K562 (cell line): ENCODE data around the gene ERC2. TPM values are rescaled to one million over a fixed set of nuclear protein-coding genes. Genes with fewer than 3 reads are reported as not detected.

Experiments used
- ATAC-seq: fragments of 200-7000 bp; cut with Tn5 transposase; 3 replicates; pipeline ENCODE4 v1.9.1; 2020; ENCODE audit warnings: moderate library complexity
- BruUV-seq: library from RNA; stranded (reverse); fragments of 400-500 nt; replicated peaks from 2 replicates; lab custom pipeline; 2021; lab: Mats Ljungman, UMichigan
- CTCF ChIA-PET: fragments of 300-600 bp; formaldehyde crosslinking; extraction: SDS; loops from one replicate; lab custom pipeline; 2021; ENCODE audit warnings: low intra/inter-chr PET ratio; lab: Yijun Ruan, JAX
- POLR2A ChIA-PET: fragments of 300-600, 350-650 bp; sonication (Branson Sonifier 250); formaldehyde crosslinking; extraction: SDS; loops from one replicate; lab custom pipeline; 2021; ENCODE audit warnings: antibody characterized with exemption, inconsistent platforms; lab: Yijun Ruan, JAX
- DNase-seq, 4 experiments: peaks; one replicate each; pipeline versions ENCODE4 v3.0.0 to v3.0.0-alpha.2; 2011 to 2018; ENCODE audit warnings: low spot score in 3 of 4, mixed read lengths in 3 of 4; ENCODE audit errors: extremely low read depth in 1 of 4
- FAIRE-seq: peaks from 2 replicates; lab custom pipeline; 2011; peaks lifted over from hg19 to GRCh38; lab: Jason Lieb, UNC
- H2AFZ ChIP-seq: 2 replicates; pipeline ENCODE4 v1.6.0; 2011; ENCODE audit warnings: low read depth, low read length, control low read depth, inconsistent platforms
- H3K27ac ChIP-seq: fragments of 200-600 bp; 3 replicates; pipeline ENCODE4 v1.8.0; 2011; ENCODE audit warnings: low read depth, mild to moderate bottlenecking, control low read depth, inconsistent platforms, low read length, moderate library complexity, mixed read lengths; ENCODE audit errors: extremely low read depth
- H3K27me3 ChIP-seq, 2 experiments: fragments of 300-600 bp in 1 of 2; 2 replicates in 1 of 2; 3 replicates in 1 of 2; pipeline versions ENCODE4 v1.6.0 to v1.8.0; 2011; ENCODE audit warnings: inconsistent platforms in 2 of 2, low read length in 2 of 2, mild to moderate bottlenecking in 1 of 2, mixed read lengths in 1 of 2, moderate library complexity in 1 of 2; ENCODE audit not compliant: control insufficient read depth in 2 of 2, insufficient read depth in 2 of 2
- H3K36me3 ChIP-seq: fragments of 300-600 bp; 3 replicates; pipeline ENCODE4 v1.8.0; 2011; ENCODE audit warnings: mild to moderate bottlenecking, low read length, inconsistent platforms; ENCODE audit not compliant: control insufficient read depth, insufficient read depth
- H3K4me1 ChIP-seq, 2 experiments: fragments of 200-600 bp in 1 of 2; replicated peaks in 1 of 2; 2 replicates in 1 of 2; 3 replicates in 1 of 2; pipeline versions ENCODE4 v1.5.1 to v1.8.0; 2011; ENCODE audit warnings: inconsistent platforms in 2 of 2, low read length in 2 of 2, mild to moderate bottlenecking in 1 of 2, mixed read lengths in 1 of 2, moderate library complexity in 1 of 2; ENCODE audit not compliant: control insufficient read depth in 2 of 2, insufficient read depth in 2 of 2
- H3K4me2 ChIP-seq: 2 replicates; pipeline ENCODE4 v1.6.1; 2011; ENCODE audit warnings: low read length, control low read depth, inconsistent platforms, mixed read lengths; ENCODE audit not compliant: insufficient read depth
- H3K4me3 ChIP-seq: fragments of 200-600 bp; sonication (generic), shearing (Covaris generic); 2 replicates; pipeline ENCODE4 v1.5.1; 2016; ENCODE audit warnings: control low read depth, inconsistent platforms
- H3K79me2 ChIP-seq: fragments of 200-600 bp; 3 replicates; pipeline ENCODE4 v1.8.0; 2011; ENCODE audit warnings: low read length, inconsistent platforms; ENCODE audit not compliant: control insufficient read depth, insufficient read depth
- H3K9ac ChIP-seq, 2 experiments: 2 replicates each; pipeline versions ENCODE4 v1.6.0 to v1.6.1; 2011; ENCODE audit warnings: low read depth in 2 of 2, low read length in 2 of 2, control low read depth in 1 of 2, inconsistent platforms in 1 of 2, mild to moderate bottlenecking in 1 of 2, mixed read lengths in 1 of 2; ENCODE audit not compliant: insufficient read depth in 1 of 2
- H3K9me1 ChIP-seq: one replicate; pipeline ENCODE4 v1.6.0; 2011; ENCODE audit warnings: inconsistent platforms, mild to moderate bottlenecking, low read length, moderate library complexity; ENCODE audit not compliant: control insufficient read depth, insufficient read depth
- H3K9me3 ChIP-seq: replicated peaks from 2 replicates; pipeline ENCODE4 v1.5.1; 2011; ENCODE audit warnings: low read depth, low read length, inconsistent platforms; ENCODE audit not compliant: control insufficient read depth, insufficient read depth
- H4K20me1 ChIP-seq: replicated peaks from 2 replicates; pipeline ENCODE4 v1.6.1; 2011; ENCODE audit warnings: low read length, inconsistent platforms, mixed read lengths; ENCODE audit not compliant: control insufficient read depth, insufficient read depth
- CC2D1A ChIP-seq: fragments of 450-650 bp; IDR thresholded peaks from 2 replicates; pipeline ENCODE4 v1.6.1; 2017; ENCODE audit warnings: mild to moderate bottlenecking
- KLF1 ChIP-seq: fragments of 450-650 bp; IDR thresholded peaks from 2 replicates; pipeline ENCODE4 v1.6.1; 2016; ENCODE audit warnings: missing genetic modification characterization, missing compliant biosample characterization
- MAFG ChIP-seq: fragments of 450-650 bp; conservative IDR thresholded peaks from 2 replicates; pipeline ENCODE4 v1.6.1; 2016; ENCODE audit warnings: missing genetic modification characterization, missing compliant biosample characterization
- MCM5 ChIP-seq: fragments of 450-650 bp; IDR thresholded peaks from 2 replicates; pipeline ENCODE4 v1.6.1; 2016; ENCODE audit warnings: low read depth
- PCBP1 ChIP-seq: fragments of 200-400 bp; formaldehyde crosslinking; IDR thresholded peaks from 2 replicates; pipeline ENCODE4 v1.6.1; 2018; ENCODE audit warnings: mild to moderate bottlenecking, low read depth, low read length; ENCODE audit not compliant: poor library complexity, severe bottlenecking
- PHF8 ChIP-seq: fragments of 200-600 bp; sonication (generic); IDR thresholded peaks from 2 replicates; pipeline ENCODE4 v1.6.1; 2012; ENCODE audit warnings: mixed run types, mild to moderate bottlenecking, inconsistent platforms, low read length, moderate library complexity, borderline replicate concordance
- ZC3H8 ChIP-seq: fragments of 450-650 bp; IDR thresholded peaks from 2 replicates; pipeline ENCODE4 v1.6.1; 2017
- ZFP1 ChIP-seq: fragments of 450-650 bp; formaldehyde crosslinking; IDR thresholded peaks from 2 replicates; pipeline ENCODE4 v1.4.0; 2020; ENCODE audit warnings: mild to moderate bottlenecking, mixed read lengths
- ZNF239 ChIP-seq: fragments of 250-450 bp; sonication (Bioruptor Pico); IDR thresholded peaks from 2 replicates; pipeline ENCODE4 v1.4.0; 2020; ENCODE audit warnings: mild to moderate bottlenecking
- WGBS: fragments of 100-300 bp; shearing (Covaris generic); methylation state at CpG from one replicate; pipeline ENCODE4 v1.1.6; 2016; ENCODE audit warnings: low coverage, mixed read lengths; ENCODE audit not compliant: insufficient coverage; ENCODE audit errors: missing lambda C conversion rate; 5-methylcytosine and 5-hydroxymethylcytosine counted together
- in situ Hi-C: fragments of 300-500 bp; cut with MboI; formaldehyde crosslinking; loops from 4 replicates; pipeline ENCODE4 v1.15.0; 2018; ENCODE audit warnings: inconsistent platforms, mixed read lengths
- intact Hi-C: fragments of 100-400 bp; cut with micrococcal nuclease; formaldehyde crosslinking; loops from 2 replicates; pipeline ENCODE4 v1.14.2; 2022
- polyA plus RNA-seq, 8 experiments: library from polyadenylated mRNA; depleted of rRNA in 4 of 8; stranded (reverse) in 5 of 8; unstranded in 3 of 8; fragments of >200 nt; fragmentation: Nextera tagmentation in 2 of 8; fragmentation: Illumina TruSeq in 1 of 8; extraction: Ambion mirVana in 2 of 8; extraction: Trizol in 1 of 8; gene quantifications; 2 replicates each; pipeline versions ENCODE4 v1.2.1 to v1.2.3, GENCODE V29; 2011 to 2014; ENCODE audit warnings: inconsistent platforms in 1 of 8, missing spikeins in 1 of 8
- total RNA-seq, 7 experiments: library from RNA; depleted of rRNA in 6 of 7; stranded (reverse); fragments of >200 nt in 6 of 7; fragmentation: Illumina TruSeq in 2 of 7; extraction: Trizol in 2 of 7; gene quantifications; 2 replicates each; pipeline versions ENCODE4 v1.2.1 to v1.2.3, GENCODE V29; 2011 to 2021; ENCODE audit warnings: low replicate concordance in 1 of 7
- TF ChIP-seq, protein P1 (sequence below): fragments of 250-450 bp; sonication (Bioruptor Pico); IDR thresholded peaks from 2 replicates; pipeline ENCODE4 v1.4.0; 2020; ENCODE audit warnings: mild to moderate bottlenecking, moderate library complexity
- TF ChIP-seq, protein P2 (sequence below): fragments of 250-450 bp; sonication (Bioruptor Pico); IDR thresholded peaks from 2 replicates; pipeline ENCODE4 v1.5.0; 2020; ENCODE audit warnings: mild to moderate bottlenecking
- TF ChIP-seq, protein P3 (sequence below): fragments of 450-650 bp; IDR thresholded peaks from 2 replicates; pipeline ENCODE4 v1.6.1; 2016

Gene ERC2
- total and polyA plus RNA-seq, 9 of the 15 experiments (the other 6 are each of a cell fraction or from before 2014, with no cell fraction given), result 0.04 to 0.18 (median 0.07) TPM; not detected in 2

DNA sequence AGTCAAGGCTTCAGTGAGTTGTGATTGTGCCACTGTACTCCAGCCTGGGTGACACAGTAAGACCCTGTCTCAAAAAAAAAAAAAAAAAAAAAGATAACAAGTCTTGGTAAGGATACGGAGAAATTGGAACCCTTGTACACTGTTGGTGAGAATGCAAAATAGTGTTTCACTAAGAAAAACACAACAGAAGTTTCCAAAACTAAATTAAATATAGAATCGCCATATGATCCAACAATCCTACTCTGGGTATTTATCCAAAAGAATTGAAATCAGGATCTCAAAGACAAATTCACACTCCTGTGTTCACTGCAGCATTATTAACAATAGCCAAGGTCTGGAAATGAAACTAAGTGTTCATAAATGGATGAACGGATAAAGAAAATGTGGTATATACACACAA lies 149.4 kb downstream of the ERC2 start:
- H3K4me1 ChIP-seq, result no peaks in the 10 kb centered on the region
- ATAC-seq, result no peak
- BruUV-seq, result no TSS peak
- TF ChIP-seq CC2D1A (no peak), PHF8 (no peak), KLF1 (tag) (no peak), MAFG (tag) (no peak), PCBP1 (no peak), ZNF239 (CRISPR knock-in tag) (no peak), ZFP1 (no peak), MCM5 (no peak), ZC3H8 (no peak)
- TF ChIP-seq, protein P1, sequence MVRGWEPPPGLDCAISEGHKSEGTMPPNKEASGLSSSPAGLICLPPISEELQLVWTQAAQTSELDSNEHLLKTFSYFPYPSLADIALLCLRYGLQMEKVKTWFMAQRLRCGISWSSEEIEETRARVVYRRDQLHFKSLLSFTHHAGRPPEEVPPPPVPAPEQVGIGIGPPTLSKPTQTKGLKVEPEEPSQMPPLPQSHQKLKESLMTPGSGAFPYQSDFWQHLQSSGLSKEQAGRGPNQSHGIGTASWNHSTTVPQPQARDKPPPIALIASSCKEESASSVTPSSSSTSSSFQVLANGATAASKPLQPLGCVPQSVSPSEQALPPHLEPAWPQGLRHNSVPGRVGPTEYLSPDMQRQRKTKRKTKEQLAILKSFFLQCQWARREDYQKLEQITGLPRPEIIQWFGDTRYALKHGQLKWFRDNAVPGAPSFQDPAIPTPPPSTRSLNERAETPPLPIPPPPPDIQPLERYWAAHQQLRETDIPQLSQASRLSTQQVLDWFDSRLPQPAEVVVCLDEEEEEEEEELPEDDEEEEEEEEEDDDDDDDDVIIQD, result no peak
- TF ChIP-seq, protein P2, sequence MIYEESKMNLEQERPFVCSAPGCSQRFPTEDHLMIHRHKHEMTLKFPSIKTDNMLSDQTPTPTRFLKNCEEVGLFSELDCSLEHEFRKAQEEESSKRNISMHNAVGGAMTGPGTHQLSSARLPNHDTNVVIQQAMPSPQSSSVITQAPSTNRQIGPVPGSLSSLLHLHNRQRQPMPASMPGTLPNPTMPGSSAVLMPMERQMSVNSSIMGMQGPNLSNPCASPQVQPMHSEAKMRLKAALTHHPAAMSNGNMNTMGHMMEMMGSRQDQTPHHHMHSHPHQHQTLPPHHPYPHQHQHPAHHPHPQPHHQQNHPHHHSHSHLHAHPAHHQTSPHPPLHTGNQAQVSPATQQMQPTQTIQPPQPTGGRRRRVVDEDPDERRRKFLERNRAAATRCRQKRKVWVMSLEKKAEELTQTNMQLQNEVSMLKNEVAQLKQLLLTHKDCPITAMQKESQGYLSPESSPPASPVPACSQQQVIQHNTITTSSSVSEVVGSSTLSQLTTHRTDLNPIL, result no peak
- TF ChIP-seq, protein P3, sequence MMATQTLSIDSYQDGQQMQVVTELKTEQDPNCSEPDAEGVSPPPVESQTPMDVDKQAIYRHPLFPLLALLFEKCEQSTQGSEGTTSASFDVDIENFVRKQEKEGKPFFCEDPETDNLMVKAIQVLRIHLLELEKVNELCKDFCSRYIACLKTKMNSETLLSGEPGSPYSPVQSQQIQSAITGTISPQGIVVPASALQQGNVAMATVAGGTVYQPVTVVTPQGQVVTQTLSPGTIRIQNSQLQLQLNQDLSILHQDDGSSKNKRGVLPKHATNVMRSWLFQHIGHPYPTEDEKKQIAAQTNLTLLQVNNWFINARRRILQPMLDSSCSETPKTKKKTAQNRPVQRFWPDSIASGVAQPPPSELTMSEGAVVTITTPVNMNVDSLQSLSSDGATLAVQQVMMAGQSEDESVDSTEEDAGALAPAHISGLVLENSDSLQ, result no peak

More for the DNA sequence above, 149.4 kb downstream of the ERC2 start:
- Histone ChIP-seq H4K20me1 (no peaks in the 10 kb centered on the region), H3K27me3 (no peaks in the 10 kb centered on the region), H3K4me3 (no peak overlapping the region), H3K4me2 (no peak overlapping the region), H3K9me3 (no peaks in the 10 kb centered on the region), H3K36me3 (no peaks in the 10 kb centered on the region), H3K27ac (no peak overlapping the region), H2AFZ (no peak overlapping the region), H3K9me1 (no peaks in the 10 kb centered on the region), H3K79me2 (no peaks in the 10 kb centered on the region), H3K9ac (no peak overlapping the region)
- intact Hi-C loops (no loop called here), in situ Hi-C loops (no loop called here)
- POLR2A ChIA-PET, result no interaction called here
- DNase-seq (no peak), FAIRE-seq (no peak)
- CTCF ChIA-PET, result no interaction called here
- 0% methylated on average over 2 of the region's 3 CpGs for WGBS
